Measurements from ENCODE around the gene ABCD3.

DNA sequence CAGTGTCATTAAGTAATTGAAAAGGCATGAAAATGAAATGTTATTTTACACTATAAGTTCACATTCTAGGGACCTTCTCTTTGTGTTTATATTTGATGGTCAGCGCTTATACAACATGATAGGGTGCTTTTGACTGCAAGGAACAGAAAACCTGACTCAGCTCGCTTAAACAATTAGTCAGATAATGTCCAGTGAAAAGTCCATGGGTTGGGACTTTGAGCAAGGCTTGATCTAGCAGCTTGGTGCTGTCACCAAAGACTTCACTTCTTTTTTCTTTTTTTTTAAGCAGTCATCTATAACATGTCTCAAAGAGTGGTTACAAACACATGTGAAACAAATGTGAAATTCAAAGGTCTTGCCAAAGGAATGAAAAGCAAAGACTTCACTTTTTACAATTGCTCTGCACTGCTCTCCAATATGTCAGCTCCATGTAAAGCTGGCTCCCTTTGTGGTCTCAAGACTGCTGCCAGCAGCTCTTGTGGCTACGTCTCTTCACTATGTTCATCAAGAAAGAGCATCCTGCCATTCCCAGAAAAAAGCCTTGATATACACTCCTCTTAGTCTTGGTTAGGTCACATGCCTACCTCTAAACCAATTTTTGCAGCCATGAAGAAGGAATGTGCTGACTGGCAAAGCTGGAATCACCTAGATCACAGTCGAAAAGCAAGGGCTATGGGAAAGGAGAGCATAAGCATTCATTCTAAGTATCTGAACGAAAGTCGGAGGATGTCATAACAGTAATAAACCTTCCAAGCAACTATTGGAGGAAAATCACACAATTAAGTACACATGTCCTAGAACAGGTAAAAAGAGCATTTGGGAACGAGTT, 108.2 kb downstream of the ABCD3 start:
- TF ChIP-seq, protein P1, sequence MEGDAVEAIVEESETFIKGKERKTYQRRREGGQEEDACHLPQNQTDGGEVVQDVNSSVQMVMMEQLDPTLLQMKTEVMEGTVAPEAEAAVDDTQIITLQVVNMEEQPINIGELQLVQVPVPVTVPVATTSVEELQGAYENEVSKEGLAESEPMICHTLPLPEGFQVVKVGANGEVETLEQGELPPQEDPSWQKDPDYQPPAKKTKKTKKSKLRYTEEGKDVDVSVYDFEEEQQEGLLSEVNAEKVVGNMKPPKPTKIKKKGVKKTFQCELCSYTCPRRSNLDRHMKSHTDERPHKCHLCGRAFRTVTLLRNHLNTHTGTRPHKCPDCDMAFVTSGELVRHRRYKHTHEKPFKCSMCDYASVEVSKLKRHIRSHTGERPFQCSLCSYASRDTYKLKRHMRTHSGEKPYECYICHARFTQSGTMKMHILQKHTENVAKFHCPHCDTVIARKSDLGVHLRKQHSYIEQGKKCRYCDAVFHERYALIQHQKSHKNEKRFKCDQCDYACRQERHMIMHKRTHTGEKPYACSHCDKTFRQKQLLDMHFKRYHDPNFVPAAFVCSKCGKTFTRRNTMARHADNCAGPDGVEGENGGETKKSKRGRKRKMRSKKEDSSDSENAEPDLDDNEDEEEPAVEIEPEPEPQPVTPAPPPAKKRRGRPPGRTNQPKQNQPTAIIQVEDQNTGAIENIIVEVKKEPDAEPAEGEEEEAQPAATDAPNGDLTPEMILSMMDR (IDR thresholded peaks at IDR 0.05; ENCODE audit: poor library complexity, severe bottlenecking), result no peak
- no peak for TF ChIP-seq REST (IDR thresholded peaks at IDR 0.05; ENCODE audit: borderline replicate concordance)
- no peak for TF ChIP-seq MXI1 (conservative IDR thresholded peaks at IDR 0.05; ENCODE audit: poor library complexity, severe bottlenecking)
- no peak for TF ChIP-seq POLR2AphosphoS5 (IDR thresholded peaks at IDR 0.05)
- no peak for TF ChIP-seq EP300 (conservative IDR thresholded peaks at IDR 0.05; ENCODE audit: poor library complexity, severe bottlenecking)
- TF ChIP-seq TAF1 (IDR thresholded peaks at IDR 0.05; ENCODE audit: low read depth), result no peak
- no peak for TF ChIP-seq RAD21 (conservative IDR thresholded peaks at IDR 0.05)
- TF ChIP-seq SMC3 (conservative IDR thresholded peaks at IDR 0.05; ENCODE audit: poor library complexity), result no peak
- no peak for TF ChIP-seq EZH2 (IDR thresholded peaks at IDR 0.05; ENCODE audit: borderline replicate concordance, insufficient read depth, low read length, poor library complexity, severe bottlenecking)
